Measurements from ENCODE around the gene ABLIM3. TPM values are rescaled to one million over a fixed set of nuclear protein-coding genes. Genes with fewer than 3 reads are reported as not detected.
"Not testable (repeated sequence)": the region's sequence is repeated elsewhere in the genome, so short reads cannot be mapped to it uniquely, and the experiment has no call there.

ABLIM3 gene
- total and polyA plus RNA-seq, 8 donors: 1.3 to 8.1 (median 2.5) TPM

GRCh38 chr5:149271716-149272563, 130.6 kb downstream of the ABLIM3 start, which contains the start of gene AFAP1L1:
AFAP1L1 (plus strand) TSS chr5:149271859; CDS start chr5:149271969, 110 bp downstream.
- no peaks in the 10 kb centered on the region for H3K27me3 ChIP-seq
- no peaks in the 10 kb centered on the region for H3K9me3 ChIP-seq
- H3K27ac ChIP-seq: no peak within 1 kb of the TSS
- no peak for TF ChIP-seq CTCF (IDR thresholded peaks at IDR 0.05)
- intact Hi-C loops (cut with DNase I): no loop called here
- H3K4me3 ChIP-seq: peak within 1 kb of the TSS; percentile 19 to 60 (median 32)
- H3K4me1 ChIP-seq: peaks cover 0 to 3% (median 0%) of the 10 kb centered on the region in 3 donors
- DNase-seq (peak; percentile 25 to 79 (median 36)), ATAC-seq (peak; percentile 78 to 91 (median 86)), FAIRE-seq (no peak)
- WGBS, 2 donors: 0 to 1% methylated on average over 67 to 81 of the region's 81 CpGs
- H3K36me3 ChIP-seq: no peaks in the 10 kb centered on the region

GRCh38 chr5:149272781-149273180, 131.5 kb downstream of the ABLIM3 start:
- H3K4me1 ChIP-seq; DNase-seq; intact Hi-C loops (cut with DNase I); ATAC-seq; H3K36me3 ChIP-seq; H3K27me3 ChIP-seq; H3K9me3 ChIP-seq; H3K27ac ChIP-seq; FAIRE-seq: not testable (repeated sequence)
- WGBS, 2 donors: 64 to 68% methylated on average over 16 of the region's 16 CpGs
- H3K4me3 ChIP-seq: peak overlapping the region in 1 of 4 donors; percentile 60

GRCh38 chr5:149273237-149273636, 131.9 kb downstream of the ABLIM3 start:
- Histone ChIP-seq H3K27me3 (no peaks in the 10 kb centered on the region), H3K27ac (no peak overlapping the region), H3K36me3 (no peaks in the 10 kb centered on the region), H3K4me3 (no peak overlapping the region), H3K9me3 (no peaks in the 10 kb centered on the region), H3K4me1 (peaks cover 0 to 3% (median 0%) of the 10 kb centered on the region in 3 donors)
- DNase-seq (no peak), ATAC-seq (no peak), FAIRE-seq (no peak)
- WGBS, 2 donors: 73 to 74% methylated on average over 5 of the region's 5 CpGs
- no peak for TF ChIP-seq CTCF (IDR thresholded peaks at IDR 0.05)
- intact Hi-C loops (cut with DNase I): no loop called here

- Histone ChIP-seq H3K4me3 (no peak overlapping the region), H3K4me1 (peaks cover 0 to 3% (median 0%) of the 10 kb centered on the region in 3 donors), H3K27ac (no peak overlapping the region), H3K27me3 (no peaks in the 10 kb centered on the region), H3K36me3 (no peaks in the 10 kb centered on the region), H3K9me3 (no peaks in the 10 kb centered on the region)
- FAIRE-seq (no peak), ATAC-seq (no peak), DNase-seq (no peak)
- WGBS, 2 donors: 62 to 63% methylated on average over 3 of the region's 3 CpGs
- intact Hi-C loops (cut with DNase I): no loop called here
- no peak for TF ChIP-seq CTCF (IDR thresholded peaks at IDR 0.05)
These were observed 132.7 kb downstream of the ABLIM3 start for GRCh38 chr5:149273950-149274349.

- no peak for DNase-seq
- Histone ChIP-seq H3K36me3 (no peaks in the 10 kb centered on the region), H3K27ac (no peak overlapping the region), H3K4me1 (peaks cover 0 to 3% (median 0%) of the 10 kb centered on the region in 3 donors), H3K9me3 (no peaks in the 10 kb centered on the region), H3K27me3 (no peaks in the 10 kb centered on the region), H3K4me3 (no peak overlapping the region)
- ATAC-seq: no peak
- intact Hi-C loops (cut with DNase I): no loop called here
- no peak for FAIRE-seq
- 73 to 85% methylated on average over 1 of the region's 1 CpG for WGBS, 2 donors
- TF ChIP-seq CTCF (IDR thresholded peaks at IDR 0.05): no peak
These were observed 133.6 kb downstream of the ABLIM3 start for GRCh38 chr5:149274939-149275338.
